Neural cell (in vitro differentiated cells): ENCODE measurements around the gene PLD5. TPM values are rescaled to one million over a fixed set of nuclear protein-coding genes. Genes with fewer than 3 reads are reported as not detected.
"Not testable (repeated sequence)": the region's sequence is repeated elsewhere in the genome, so short reads cannot be mapped to it uniquely, and the experiment has no call there.

Experiments
- H2AFZ ChIP-seq: fragments of 200-600, 300-800 bp; sonication (generic), shearing (Covaris generic); 2 replicates; pipeline ENCODE4 v1.6.0; 2014; ENCODE audit warnings: low read depth, mild to moderate bottlenecking, antibody characterized with exemption, low read length, moderate library complexity
- H3F3A ChIP-seq: fragments of 200-600 bp; shearing (Covaris generic); 2 replicates; pipeline ENCODE4 v1.6.1; 2016; ENCODE audit warnings: mild to moderate bottlenecking, moderate library complexity, mixed read lengths, antibody characterized with exemption, low read length; ENCODE audit not compliant: insufficient read depth, poor library complexity, severe bottlenecking
- H3K27ac ChIP-seq: fragments of 200-600, 300-800 bp; sonication (generic), shearing (Covaris generic); 2 replicates; pipeline ENCODE4 v1.5.1; 2014; ENCODE audit warnings: mild to moderate bottlenecking, low read length, moderate library complexity
- H3K27me3 ChIP-seq: fragments of 300-800, 200-600 bp; sonication (generic), shearing (Covaris generic); 2 replicates; pipeline ENCODE4 v1.6.0; 2014; ENCODE audit warnings: mild to moderate bottlenecking, low read depth, low read length, moderate library complexity; ENCODE audit not compliant: insufficient read depth
- H3K36me3 ChIP-seq: fragments of 300-800, 200-600 bp; sonication (generic), shearing (Covaris generic); 2 replicates; pipeline ENCODE4 v1.5.1; 2014; ENCODE audit warnings: mild to moderate bottlenecking, antibody characterized with exemption, low read length, moderate library complexity; ENCODE audit not compliant: insufficient read depth
- H3K4me2 ChIP-seq: fragments of 300-800, 200-600 bp; sonication (generic), shearing (Covaris generic); 2 replicates; pipeline ENCODE4 v1.6.0; 2014; ENCODE audit warnings: mild to moderate bottlenecking, low read length
- H3K4me3 ChIP-seq: fragments of 300-800, 200-600 bp; sonication (generic), shearing (Covaris generic); 2 replicates; pipeline ENCODE4 v1.5.1; 2014; ENCODE audit warnings: mild to moderate bottlenecking, low read length, moderate library complexity
- H3K79me2 ChIP-seq: fragments of 200-600 bp; shearing (Covaris generic); replicated peaks from 2 replicates; pipeline ENCODE4 v1.6.0; 2014; ENCODE audit warnings: mild to moderate bottlenecking, low read length, moderate library complexity; ENCODE audit not compliant: insufficient read depth
- H3K9ac ChIP-seq: fragments of 300-800, 200-600 bp; sonication (generic), shearing (Covaris generic); 2 replicates; pipeline ENCODE4 v1.6.1; 2016; ENCODE audit warnings: mild to moderate bottlenecking, low read length, mixed read lengths
- H3K9me2 ChIP-seq: fragments of 200-600 bp; shearing (Covaris generic); 2 replicates; pipeline ENCODE4 v1.6.1; 2016; ENCODE audit warnings: mild to moderate bottlenecking, low read length, mixed read lengths; ENCODE audit not compliant: insufficient read depth
- H3K9me3 ChIP-seq: fragments of 200-600, 300-800 bp; sonication (generic), shearing (Covaris generic); 2 replicates; pipeline ENCODE4 v1.6.1; 2016; ENCODE audit warnings: mild to moderate bottlenecking, mixed run types, low read length, moderate library complexity, mixed read lengths
- H4K20me1 ChIP-seq: fragments of 200-600 bp; shearing (Covaris generic); 2 replicates; pipeline ENCODE4 v1.6.1; 2016; ENCODE audit warnings: mild to moderate bottlenecking, mixed run types; ENCODE audit not compliant: insufficient read depth
- CTCF ChIP-seq: fragments of 450-650 bp; IDR thresholded peaks from 2 replicates; pipeline ENCODE4 v1.5.1; 2014; ENCODE audit warnings: antibody characterized with exemption, mild to moderate bottlenecking, moderate library complexity; ENCODE audit not compliant: poor library complexity, severe bottlenecking
- EP300 ChIP-seq: fragments of 450-650 bp; conservative IDR thresholded peaks from 2 replicates; pipeline ENCODE4 v1.6.1; 2014; ENCODE audit warnings: antibody characterized with exemption, mild to moderate bottlenecking, moderate library complexity; ENCODE audit not compliant: poor library complexity, severe bottlenecking
- MXI1 ChIP-seq: fragments of 450-650 bp; conservative IDR thresholded peaks from 2 replicates; pipeline ENCODE4 v1.6.1; 2014; ENCODE audit warnings: antibody characterized with exemption, mild to moderate bottlenecking; ENCODE audit not compliant: poor library complexity, severe bottlenecking
- POLR2AphosphoS5 ChIP-seq: IDR thresholded peaks from 2 replicates; pipeline ENCODE4 v1.6.1; 2012
- RAD21 ChIP-seq: fragments of 450-650 bp; conservative IDR thresholded peaks from 2 replicates; pipeline ENCODE4 v1.6.1; 2014; ENCODE audit warnings: antibody characterized with exemption, mild to moderate bottlenecking, moderate library complexity
- REST ChIP-seq: IDR thresholded peaks from 2 replicates; pipeline ENCODE4 v1.6.1; 2012; ENCODE audit warnings: borderline replicate concordance
- SMC3 ChIP-seq: fragments of 450-650 bp; conservative IDR thresholded peaks from 2 replicates; pipeline ENCODE4 v1.6.1; 2014; ENCODE audit warnings: antibody characterized with exemption, mild to moderate bottlenecking, moderate library complexity; ENCODE audit not compliant: poor library complexity
- TAF1 ChIP-seq: IDR thresholded peaks from 2 replicates; pipeline ENCODE4 v1.6.1; 2012; ENCODE audit warnings: low read depth
- polyA plus RNA-seq: library from polyadenylated mRNA; depleted of rRNA; stranded (reverse); fragments of >200 nt; gene quantifications from 2 replicates; pipeline ENCODE4 v1.2.3, GENCODE V29; 2014

The PLD5 gene
- polyA plus RNA-seq, 1 donor from 2014 or later: 0.64 TPM

- Histone ChIP-seq H3K4me2 (no peak overlapping the region), H3K27me3 (no peaks in the 10 kb centered on the region)
- no peak for TF ChIP-seq RAD21
- no peak for TF ChIP-seq EP300
Observed at GRCh38 chr1:242062271-242062670, 462.2 kb downstream of the PLD5 start.

GRCh38 chr1:242059976-242060375, 464.5 kb downstream of the PLD5 start:
- H3K27ac ChIP-seq: no peak overlapping the region
- no peaks in the 10 kb centered on the region for H3K9me3 ChIP-seq
- TF ChIP-seq MXI1 (no peak), SMC3 (no peak), REST (no peak), POLR2AphosphoS5 (no peak), CTCF (no peak), TAF1 (no peak)
- no peaks in the 10 kb centered on the region for H3F3A ChIP-seq
- H3K9me2 ChIP-seq: no peaks in the 10 kb centered on the region
- H4K20me1 ChIP-seq: no peaks in the 10 kb centered on the region
- no peaks in the 10 kb centered on the region for H3K79me2 ChIP-seq
- H2AFZ ChIP-seq: no peak overlapping the region
- H3K4me3 ChIP-seq: no peak overlapping the region
- no peak overlapping the region for H3K4me2 ChIP-seq
- no peaks in the 10 kb centered on the region for H3K36me3 ChIP-seq
- no peak overlapping the region for H3K9ac ChIP-seq
- H3K27me3 ChIP-seq: no peaks in the 10 kb centered on the region

More at GRCh38 chr1:242062271-242062670, 462.2 kb downstream of the PLD5 start:
- no peaks in the 10 kb centered on the region for H4K20me1 ChIP-seq
- no peaks in the 10 kb centered on the region for H3K79me2 ChIP-seq
- H3K9me3 ChIP-seq: no peaks in the 10 kb centered on the region
- no peaks in the 10 kb centered on the region for H3K9me2 ChIP-seq
- no peaks in the 10 kb centered on the region for H3F3A ChIP-seq
- H3K27ac ChIP-seq: no peak overlapping the region
- H3K36me3 ChIP-seq: no peaks in the 10 kb centered on the region
- H3K9ac ChIP-seq: no peak overlapping the region
- H2AFZ ChIP-seq: no peak overlapping the region
- H3K4me3 ChIP-seq: no peak overlapping the region

GRCh38 chr1:242058582-242058981, 465.9 kb downstream of the PLD5 start:
- not testable (repeated sequence) for H3K9me2 ChIP-seq, H3K27ac ChIP-seq, H3K27me3 ChIP-seq, H3K9ac ChIP-seq, H2AFZ ChIP-seq, H3K79me2 ChIP-seq, H4K20me1 ChIP-seq, H3K36me3 ChIP-seq, H3K9me3 ChIP-seq, H3K4me3 ChIP-seq, H3K4me2 ChIP-seq, H3F3A ChIP-seq

GRCh38 chr1:242058181-242058580, 466.3 kb downstream of the PLD5 start:
- H3F3A ChIP-seq, H3K4me2 ChIP-seq, H2AFZ ChIP-seq, H4K20me1 ChIP-seq, H3K9me3 ChIP-seq, H3K9ac ChIP-seq, H3K9me2 ChIP-seq, H3K4me3 ChIP-seq, H3K36me3 ChIP-seq, H3K27ac ChIP-seq, H3K27me3 ChIP-seq, H3K79me2 ChIP-seq: not testable (repeated sequence)
